GM19193 (cell line): ENCODE results near the gene STK33.

Experiments used
- POLR2A ChIP-seq: IDR thresholded peaks from 4 replicates; pipeline ENCODE4 v1.6.1; 2011; ENCODE audit not compliant: insufficient read depth, insufficient read length; ENCODE audit errors: extremely low read depth

Gene STK33

DNA sequence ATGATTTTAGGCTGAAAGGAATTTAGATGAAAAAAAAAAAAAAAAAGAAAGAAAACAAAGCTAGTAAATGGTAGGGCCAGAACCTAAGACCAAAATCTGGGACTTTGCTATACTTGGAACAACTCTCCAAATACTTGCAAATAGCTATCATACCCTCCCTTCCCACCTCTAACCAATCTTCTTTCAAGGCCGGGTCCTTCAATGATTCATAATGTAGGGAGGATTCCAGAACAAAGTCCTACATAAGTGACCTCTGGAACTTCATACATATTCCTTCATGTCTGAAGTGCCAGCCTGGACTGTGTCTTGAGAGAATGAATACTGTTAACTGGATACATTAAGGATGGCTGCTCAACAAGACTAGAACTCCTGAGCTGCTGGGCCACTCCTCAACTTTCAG is 9.9 kb downstream of the STK33 start:
- TF ChIP-seq POLR2A, result no peak

DNA sequence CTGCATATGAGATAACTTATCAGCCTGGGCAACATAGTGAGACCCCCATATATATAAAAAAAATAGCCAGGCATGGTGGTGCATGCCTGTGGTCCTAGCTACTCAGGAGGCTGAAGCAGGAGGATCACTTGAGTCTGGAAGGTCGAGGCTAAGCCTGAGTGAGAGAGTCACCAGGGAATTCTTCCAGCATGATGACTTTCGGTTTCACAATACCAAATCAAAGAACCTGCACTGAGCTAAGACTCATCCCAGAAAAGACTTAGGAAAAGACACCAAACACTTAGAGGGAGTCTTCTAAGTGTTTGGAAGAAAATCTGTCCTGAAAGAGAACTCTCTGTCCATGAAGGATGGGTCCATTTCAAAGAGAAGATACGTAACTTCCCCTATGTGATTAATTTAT is 12.7 kb downstream of the STK33 start:
- TF ChIP-seq POLR2A, result no peak

DNA sequence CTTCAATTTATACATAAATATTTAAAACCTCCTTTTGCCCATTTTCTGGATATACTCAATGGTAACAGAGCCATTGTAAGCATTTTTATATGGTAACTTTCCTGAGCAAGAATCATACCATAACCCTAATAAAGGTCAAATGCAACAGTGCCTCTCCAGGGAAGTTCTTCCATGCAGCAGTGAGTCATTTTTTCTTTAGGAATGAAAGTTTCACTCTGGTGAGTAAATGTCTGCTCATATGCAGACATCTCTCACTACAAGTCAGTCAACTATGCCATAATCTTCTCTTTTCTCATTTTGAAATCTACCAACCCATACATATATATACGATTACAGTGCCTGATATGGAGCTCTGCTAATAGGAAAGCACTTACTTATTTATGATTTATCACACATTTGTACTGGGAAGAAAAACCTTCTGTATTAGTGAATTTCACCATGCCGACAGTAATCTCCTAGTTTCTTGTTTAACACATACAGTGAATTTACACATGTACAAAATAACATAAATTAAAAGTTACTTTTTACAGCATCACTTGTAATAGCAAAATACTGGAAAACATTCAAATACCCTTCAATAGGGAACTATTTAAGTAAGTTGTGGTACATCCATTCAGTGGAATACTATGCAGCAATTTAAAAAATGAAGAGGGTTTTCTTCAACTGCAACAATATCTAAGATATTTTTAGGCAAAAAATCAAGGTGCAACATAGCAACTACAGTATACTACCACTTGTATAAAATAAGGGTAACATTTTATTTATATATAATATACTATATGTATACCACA is 16.0 kb downstream of the STK33 start:
- TF ChIP-seq POLR2A, result no peak

DNA sequence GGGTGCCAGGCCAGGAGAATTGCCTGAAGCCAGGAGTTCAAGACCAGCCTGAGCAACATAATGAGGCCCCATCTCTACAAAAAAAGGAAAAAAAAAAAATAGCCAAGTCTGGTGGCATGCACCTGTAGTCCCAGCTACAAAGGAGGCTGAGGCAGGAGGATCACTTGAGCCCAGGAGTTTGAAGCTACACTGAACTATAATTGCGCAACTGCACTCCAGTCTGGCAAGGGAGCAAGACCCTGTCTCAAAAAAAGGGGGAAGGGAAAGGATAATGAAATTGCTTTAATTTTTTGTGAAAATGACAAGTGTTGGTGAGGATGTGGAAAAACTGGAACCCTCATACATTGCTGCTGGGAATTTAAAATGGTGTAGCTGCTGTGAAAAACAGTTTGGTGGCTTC is 19.2 kb downstream of the STK33 start:
- no peak for TF ChIP-seq POLR2A

DNA sequence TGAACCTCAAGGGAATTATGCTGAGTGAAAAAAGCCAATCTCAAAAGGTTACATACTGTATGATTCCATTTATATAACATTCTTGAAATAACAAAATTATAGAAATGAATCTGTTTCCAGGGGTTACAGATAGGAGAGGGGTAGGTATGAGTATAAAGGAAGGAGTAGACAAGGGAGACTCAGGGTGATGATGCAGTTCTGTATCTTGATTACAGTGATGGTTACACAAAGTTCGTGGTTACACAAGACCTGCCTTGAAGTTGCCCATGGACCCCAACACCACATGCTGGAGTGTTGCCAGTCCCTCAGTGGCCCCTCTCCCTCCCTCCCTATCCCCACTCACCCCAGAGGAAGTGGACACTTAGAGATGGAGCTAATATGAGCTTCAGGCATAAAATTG is 20.3 kb downstream of the STK33 start:
- TF ChIP-seq POLR2A, result no peak

DNA sequence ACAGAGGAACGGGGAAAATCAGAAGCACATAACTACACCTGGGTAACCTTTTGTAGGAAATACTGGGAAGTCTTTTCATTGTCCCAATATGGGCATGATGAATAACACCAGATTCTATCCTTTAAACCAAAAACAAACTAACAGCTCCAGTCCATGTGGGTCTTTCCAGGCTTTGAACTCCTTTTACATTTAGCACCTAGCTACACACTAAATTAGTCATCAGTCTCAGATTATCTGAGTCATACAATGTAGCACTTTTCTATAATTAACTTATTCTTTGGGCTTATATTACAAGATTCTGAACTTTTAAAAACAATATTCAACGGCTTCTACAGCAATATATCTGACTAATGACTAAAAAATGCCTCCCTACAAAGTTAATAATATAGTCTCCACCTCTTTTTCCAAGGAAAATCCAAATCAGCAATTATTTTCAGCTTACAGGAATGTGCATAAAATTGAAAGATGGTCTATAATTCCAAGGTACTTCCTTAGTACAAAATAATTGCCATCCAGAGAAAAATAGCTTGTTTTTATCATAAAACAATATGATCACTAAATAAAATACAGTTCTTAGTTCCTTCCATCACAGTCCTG is 26.3 kb downstream of the STK33 start:
- no peak for TF ChIP-seq POLR2A

DNA sequence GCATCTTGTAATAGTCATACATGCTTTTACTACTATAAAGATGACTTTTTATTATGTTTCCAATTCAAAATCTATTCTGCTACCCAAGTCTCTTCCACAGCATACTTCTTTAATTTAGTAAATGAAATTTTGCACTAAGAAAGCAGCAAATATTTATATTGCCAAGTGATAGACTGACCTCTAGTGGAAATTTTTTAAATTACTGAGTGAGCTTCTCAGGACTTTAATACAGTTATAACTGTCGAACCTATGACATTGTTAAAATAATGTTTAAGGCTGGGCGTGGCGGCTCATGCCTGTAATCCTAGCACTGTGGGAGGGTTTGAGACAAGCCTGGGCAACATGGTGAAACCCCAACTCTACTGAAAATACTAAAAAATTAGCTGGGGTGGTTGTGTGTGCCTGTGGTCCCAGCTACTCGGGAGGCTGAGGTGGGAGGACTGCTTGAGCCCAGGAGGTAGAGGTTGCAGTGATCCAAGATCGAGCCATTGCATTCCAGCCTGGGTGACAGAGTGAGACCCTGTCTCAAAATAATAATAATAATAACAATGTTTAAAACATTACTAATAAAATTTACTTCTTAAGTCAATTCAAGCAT is 27.3 kb downstream of the STK33 start:
- TF ChIP-seq POLR2A, result no peak

DNA sequence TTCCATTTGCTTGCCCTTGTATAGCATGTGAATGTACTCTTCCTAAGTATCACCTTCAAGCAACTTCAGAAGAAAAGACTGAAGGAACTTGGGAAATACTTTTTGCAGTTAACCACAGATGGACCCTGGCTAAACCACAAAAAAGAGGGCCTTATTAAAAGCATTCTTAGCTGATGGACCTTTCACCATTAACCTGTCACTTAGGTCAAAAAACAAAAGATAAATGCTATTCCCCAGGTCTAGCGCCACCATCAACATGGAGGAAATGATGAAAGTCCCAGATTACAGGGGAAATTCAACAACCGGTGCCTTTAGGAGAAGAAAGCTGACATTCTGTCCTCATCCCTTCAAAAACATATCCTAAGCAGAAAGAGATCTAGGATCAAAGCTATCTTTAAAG is 29.5 kb downstream of the STK33 start:
- TF ChIP-seq POLR2A, result no peak

DNA sequence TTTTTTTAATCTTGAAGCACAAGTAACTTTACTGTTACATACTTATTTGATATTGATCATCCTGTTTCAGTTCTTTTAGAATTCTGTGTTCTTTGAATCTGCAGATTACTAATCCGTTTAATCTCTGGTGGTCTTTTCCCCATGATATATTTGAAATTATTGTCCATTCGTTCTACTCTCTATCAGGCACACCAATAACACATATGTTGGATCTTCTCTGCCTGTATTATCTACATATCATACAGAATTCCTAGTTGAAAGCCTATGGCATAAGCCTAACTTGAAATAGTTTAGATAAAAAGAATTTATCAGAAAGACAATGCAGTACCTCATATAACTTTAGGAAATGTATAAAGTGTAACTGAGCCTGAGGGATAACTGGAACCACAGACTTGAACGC is 32.6 kb downstream of the STK33 start:
- TF ChIP-seq POLR2A, result no peak

DNA sequence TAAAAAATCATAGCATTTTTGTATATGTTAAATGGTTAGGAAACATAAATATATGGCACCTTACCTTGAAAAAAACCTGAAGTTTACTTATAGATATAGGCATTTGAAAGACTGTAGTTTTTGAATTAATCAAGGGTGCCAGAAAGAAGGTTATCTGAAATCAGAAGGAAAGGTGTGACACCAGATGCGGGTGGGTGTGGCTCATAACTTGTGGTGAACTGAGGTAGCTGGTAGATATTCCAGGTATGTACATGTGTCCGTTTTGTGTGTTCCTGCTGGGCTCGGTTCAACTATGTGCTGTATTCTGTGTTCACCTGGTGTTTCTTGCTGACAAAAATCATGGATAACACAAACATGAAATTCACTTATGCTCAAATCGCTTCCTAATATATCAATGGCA is 35.6 kb downstream of the STK33 start:
- no peak for TF ChIP-seq POLR2A

DNA sequence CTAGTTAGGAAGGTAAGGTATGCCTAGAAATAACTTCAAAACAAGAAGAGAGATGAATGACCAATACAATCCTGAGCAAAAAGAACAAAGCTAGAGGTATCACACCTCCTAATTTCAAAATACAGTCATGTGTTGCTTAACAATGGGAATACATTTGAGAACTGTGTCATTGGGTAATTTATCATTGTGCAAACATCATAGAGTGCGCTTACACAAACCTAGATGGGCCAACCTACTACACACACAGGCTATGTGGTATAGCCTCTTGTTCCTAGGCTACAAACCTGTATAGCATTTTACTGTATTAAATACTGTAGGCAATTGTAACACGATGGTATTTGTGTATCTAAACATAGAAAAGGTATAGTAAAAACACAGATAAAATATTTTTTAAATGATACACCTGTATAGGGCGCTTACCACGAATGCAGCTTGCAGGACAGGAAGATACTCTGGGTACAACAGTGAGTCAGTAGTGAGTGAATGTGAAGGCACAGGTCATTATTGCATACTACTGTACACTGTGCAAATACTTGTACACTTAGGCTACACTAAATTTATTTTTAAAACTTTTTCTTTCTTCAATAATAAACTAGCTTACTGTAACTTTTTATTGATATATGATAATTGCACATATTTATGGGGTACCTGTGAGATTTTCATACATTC is 48.2 kb downstream of the STK33 start:
- no peak for TF ChIP-seq POLR2A

DNA sequence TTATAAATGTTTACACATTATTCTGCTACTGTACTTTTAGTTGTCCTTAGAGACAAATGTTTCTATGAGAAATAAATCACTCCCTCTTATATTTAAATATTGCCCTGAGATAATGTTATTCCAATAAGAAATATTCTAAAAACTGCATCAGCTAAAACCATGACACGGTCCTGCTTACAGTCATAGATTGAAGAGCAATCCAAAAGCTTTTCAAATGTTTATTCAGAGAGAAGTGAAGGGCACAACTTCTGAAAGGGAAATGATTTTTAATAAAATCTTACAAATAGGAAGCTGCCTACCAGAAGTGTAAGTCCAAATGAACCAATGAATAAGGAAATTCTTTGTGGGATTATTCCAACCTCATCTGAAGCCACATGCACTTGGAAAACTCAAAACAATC is 49.2 kb downstream of the STK33 start:
- TF ChIP-seq POLR2A, result no peak

DNA sequence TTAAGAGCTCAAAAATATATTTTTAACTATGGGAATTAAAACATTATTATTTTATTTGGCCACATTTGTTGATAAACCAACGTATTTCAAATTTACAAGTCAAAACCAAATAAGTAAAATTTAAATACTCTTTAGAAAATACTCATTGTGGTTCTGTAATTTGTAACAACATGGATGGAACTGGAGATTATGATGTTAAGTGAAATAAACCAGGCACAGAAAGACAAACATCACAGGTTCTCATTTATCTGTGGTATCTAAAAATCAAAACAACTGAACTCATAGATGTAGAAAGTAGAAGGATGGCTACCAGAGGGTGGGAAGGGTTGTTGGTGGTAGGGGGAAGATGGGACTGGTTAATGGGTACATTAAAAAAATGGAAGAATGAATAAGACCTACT is 50.8 kb downstream of the STK33 start:
- TF ChIP-seq POLR2A, result no peak

DNA sequence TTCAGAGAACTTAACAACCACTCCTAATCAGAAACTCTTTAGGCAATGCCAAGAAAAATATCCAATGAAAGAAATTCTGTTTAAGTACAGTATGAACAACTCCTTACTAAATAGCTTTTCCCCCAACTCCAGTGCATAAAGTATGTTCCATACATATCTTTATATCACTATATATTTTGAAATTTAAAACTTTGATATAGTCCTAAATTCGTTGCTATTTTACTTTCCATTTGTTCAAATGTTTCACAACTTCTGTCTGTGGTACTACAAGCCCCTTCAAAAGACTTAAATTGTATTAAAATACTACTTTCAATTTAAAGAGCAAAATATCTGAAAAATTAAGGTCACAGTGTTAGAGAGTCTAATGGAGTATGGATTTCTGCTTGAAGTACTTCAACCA is 52.6 kb downstream of the STK33 start:
- no peak for TF ChIP-seq POLR2A

DNA sequence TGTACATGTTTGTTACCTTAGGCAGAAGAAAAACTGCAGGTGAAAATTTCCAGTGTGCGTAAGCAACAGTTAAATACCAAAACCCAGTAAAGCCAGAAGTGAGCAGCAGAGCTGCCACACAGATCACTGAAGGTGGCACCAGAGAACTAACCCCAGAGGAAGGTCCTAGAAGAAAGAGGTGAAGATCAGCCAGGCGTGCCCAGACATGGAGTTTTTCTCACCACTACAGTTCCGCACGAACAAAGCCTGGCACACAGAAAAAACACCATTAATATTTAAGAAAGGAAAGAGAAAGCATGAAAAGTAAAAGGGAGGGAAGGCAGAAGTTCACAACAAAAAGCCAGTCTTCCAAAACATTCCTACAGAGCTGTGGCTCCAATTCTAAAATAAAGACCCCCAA is 60.7 kb downstream of the STK33 start:
- no peak for TF ChIP-seq POLR2A

DNA sequence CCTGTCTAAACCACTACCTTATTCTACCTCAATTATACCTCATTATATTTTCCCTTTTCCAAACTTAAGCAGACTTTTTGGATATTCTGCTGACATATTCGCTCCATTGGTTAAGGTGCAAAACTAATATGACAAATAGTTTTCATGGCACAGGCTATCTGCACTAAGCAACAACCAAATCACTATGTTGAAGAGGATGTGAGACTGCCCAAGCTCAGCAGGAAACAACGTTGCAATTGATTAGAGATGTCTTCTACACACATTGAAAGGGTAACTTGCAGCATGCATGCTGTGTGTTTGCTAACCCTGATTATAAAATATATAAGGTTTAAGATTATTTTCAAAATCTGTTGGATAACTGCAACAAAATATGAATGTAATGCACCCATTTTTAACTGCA is 61.6 kb downstream of the STK33 start:
- TF ChIP-seq POLR2A, result no peak
